Measurements from ENCODE around the gene RITA1.

DNA sequence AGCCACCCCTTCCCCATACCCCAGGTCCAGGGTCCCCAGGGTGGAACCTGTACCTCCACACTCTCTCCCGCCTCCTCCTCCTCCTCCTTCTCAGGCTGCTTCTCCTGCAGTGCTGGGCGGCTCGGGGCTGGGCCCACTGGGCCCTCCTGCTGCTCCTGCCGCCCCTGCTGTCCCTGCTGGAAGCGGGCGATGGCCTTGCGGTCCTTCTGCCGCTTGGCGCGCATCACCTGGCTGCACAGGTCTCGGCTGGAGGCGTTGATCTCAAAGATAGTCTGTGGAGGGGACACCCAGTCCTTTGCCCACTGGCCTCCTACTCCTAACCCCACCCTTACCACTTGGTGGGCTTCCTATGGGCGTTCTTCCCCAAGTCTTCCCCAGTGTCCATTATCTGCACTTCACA lies 21.5 kb upstream of the RITA1 start:
- TF ChIP-seq POLR2A (IDR thresholded peaks at IDR 0.05), result no peak
- TF ChIP-seq, protein P1, sequence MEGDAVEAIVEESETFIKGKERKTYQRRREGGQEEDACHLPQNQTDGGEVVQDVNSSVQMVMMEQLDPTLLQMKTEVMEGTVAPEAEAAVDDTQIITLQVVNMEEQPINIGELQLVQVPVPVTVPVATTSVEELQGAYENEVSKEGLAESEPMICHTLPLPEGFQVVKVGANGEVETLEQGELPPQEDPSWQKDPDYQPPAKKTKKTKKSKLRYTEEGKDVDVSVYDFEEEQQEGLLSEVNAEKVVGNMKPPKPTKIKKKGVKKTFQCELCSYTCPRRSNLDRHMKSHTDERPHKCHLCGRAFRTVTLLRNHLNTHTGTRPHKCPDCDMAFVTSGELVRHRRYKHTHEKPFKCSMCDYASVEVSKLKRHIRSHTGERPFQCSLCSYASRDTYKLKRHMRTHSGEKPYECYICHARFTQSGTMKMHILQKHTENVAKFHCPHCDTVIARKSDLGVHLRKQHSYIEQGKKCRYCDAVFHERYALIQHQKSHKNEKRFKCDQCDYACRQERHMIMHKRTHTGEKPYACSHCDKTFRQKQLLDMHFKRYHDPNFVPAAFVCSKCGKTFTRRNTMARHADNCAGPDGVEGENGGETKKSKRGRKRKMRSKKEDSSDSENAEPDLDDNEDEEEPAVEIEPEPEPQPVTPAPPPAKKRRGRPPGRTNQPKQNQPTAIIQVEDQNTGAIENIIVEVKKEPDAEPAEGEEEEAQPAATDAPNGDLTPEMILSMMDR (IDR thresholded peaks at IDR 0.05), result no peak

Data from testis (tissue), 2 donors.